Breast epithelium (tissue), 4 donors: ENCODE measurements around the gene PXDN. TPM values are rescaled to one million over a fixed set of nuclear protein-coding genes. Genes with fewer than 3 reads are reported as not detected.
A peak's percentile ranks its signal among the peaks of the same experiment; 100 is the strongest.

Experiments
- DNase-seq, 2 donors: peaks; one replicate each; pipeline ENCODE4 v3.0.0-alpha.2; 2019; ENCODE audit warnings: low spot score in 2 of 2
- H3K27ac ChIP-seq, 2 donors: fragments of 200-600 bp; sonication (generic) in 1 of 2; one replicate each; pipeline ENCODE4 v1.5.1; 2016 to 2019; ENCODE audit warnings: mild to moderate bottlenecking in 1 of 2
- H3K27me3 ChIP-seq, 2 donors: fragments of 200-600 bp; sonication (generic) in 1 of 2; one replicate each; pipeline versions ENCODE4 v1.5.1 to v1.6.0; 2017 to 2019; ENCODE audit warnings: control low read depth in 1 of 2, mild to moderate bottlenecking in 1 of 2
- H3K36me3 ChIP-seq: fragments of 200-600 bp; one replicate; pipeline ENCODE4 v1.5.1; 2019
- H3K4me1 ChIP-seq, 2 donors: fragments of 200-600 bp; sonication (generic); one replicate each; pipeline ENCODE4 v1.5.1; 2016 to 2019; ENCODE audit warnings: control low read depth in 1 of 2
- H3K4me3 ChIP-seq, 3 donors: fragments of 200-600 bp; sonication (generic); 1 replicate in 2 of 3; 2 replicates in 1 of 3; pipeline ENCODE4 v1.5.1; 2016 to 2019; ENCODE audit warnings: mild to moderate bottlenecking in 3 of 3, moderate library complexity in 2 of 3
- H3K9me3 ChIP-seq, 2 donors: fragments of 200-600 bp; sonication (generic) in 1 of 2; one replicate each; pipeline ENCODE4 v1.5.1; 2016 to 2019; ENCODE audit warnings: control low read depth in 1 of 2
- POLR2A ChIP-seq: fragments of 450-650 bp; IDR thresholded peaks from one replicate; pipeline ENCODE4 v1.6.1; 2016; ENCODE audit warnings: antibody characterized with exemption, mild to moderate bottlenecking, moderate library complexity
- POLR2AphosphoS5 ChIP-seq, 3 donors: sonication (generic); formaldehyde crosslinking; IDR thresholded peaks; one replicate each; pipeline ENCODE4 v1.6.1; 2017; ENCODE audit warnings: antibody characterized with exemption in 3 of 3
- intact Hi-C: fragments of 100-400 bp; cut with DNase I; formaldehyde crosslinking; loops from one replicate; pipeline ENCODE4 v1.15.1; 2023; ENCODE audit warnings: low total_unique reads
- total RNA-seq, 3 donors: library from RNA; depleted of rRNA; stranded (reverse); fragments of >200 nt; gene quantifications; one replicate each; pipeline ENCODE4 v1.1.0, GENCODE V29; 2016
- TF ChIP-seq, protein P1 (sequence below), 3 donors: fragments of 450-650 bp; IDR thresholded peaks; one replicate each; pipeline ENCODE4 v1.5.1; 2016 to 2017; ENCODE audit warnings: antibody characterized with exemption in 3 of 3, mild to moderate bottlenecking in 3 of 3, moderate library complexity in 3 of 3

The PXDN gene
- total RNA-seq, 3 donors from 2014 or later = 42.4 to 108 (median 64.2) TPM

DNA sequence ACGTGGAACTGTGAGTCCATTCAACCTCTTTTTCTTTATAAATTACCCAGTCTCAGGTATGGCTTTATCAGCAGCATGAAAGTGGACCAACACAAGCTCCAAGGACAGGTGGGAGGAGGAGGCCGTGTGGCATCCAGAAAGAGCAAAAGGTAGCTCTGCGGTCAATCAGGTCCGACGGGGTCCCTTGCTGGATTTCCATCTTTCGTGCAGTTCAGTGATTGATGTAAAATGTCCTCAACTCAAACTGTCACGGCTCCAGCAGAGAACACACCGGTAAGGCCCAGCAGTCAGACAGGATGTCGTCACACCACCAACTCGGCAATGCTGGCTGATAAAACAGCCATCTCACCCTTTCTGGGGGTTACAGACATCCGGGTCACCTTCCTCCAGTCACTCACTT is 123.3 kb downstream of the PXDN start:
- H3K36me3 ChIP-seq = no peaks in the 10 kb centered on the region
- no peaks in the 10 kb centered on the region for H3K9me3 ChIP-seq
- intact Hi-C loops = no loop called here
- no peak for DNase-seq
- peaks cover 5 to 6% of the 10 kb centered on the region in 2 donors for H3K4me1 ChIP-seq
- no peaks in the 10 kb centered on the region for H3K27me3 ChIP-seq
- no peak overlapping the region for H3K4me3 ChIP-seq
- no peak overlapping the region for H3K27ac ChIP-seq
- TF ChIP-seq POLR2A (no peak), POLR2AphosphoS5 (IDR thresholded peaks at IDR 0.05) (no peak)
- TF ChIP-seq, protein P1, sequence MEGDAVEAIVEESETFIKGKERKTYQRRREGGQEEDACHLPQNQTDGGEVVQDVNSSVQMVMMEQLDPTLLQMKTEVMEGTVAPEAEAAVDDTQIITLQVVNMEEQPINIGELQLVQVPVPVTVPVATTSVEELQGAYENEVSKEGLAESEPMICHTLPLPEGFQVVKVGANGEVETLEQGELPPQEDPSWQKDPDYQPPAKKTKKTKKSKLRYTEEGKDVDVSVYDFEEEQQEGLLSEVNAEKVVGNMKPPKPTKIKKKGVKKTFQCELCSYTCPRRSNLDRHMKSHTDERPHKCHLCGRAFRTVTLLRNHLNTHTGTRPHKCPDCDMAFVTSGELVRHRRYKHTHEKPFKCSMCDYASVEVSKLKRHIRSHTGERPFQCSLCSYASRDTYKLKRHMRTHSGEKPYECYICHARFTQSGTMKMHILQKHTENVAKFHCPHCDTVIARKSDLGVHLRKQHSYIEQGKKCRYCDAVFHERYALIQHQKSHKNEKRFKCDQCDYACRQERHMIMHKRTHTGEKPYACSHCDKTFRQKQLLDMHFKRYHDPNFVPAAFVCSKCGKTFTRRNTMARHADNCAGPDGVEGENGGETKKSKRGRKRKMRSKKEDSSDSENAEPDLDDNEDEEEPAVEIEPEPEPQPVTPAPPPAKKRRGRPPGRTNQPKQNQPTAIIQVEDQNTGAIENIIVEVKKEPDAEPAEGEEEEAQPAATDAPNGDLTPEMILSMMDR (IDR thresholded peaks at IDR 0.05) = no peak

DNA sequence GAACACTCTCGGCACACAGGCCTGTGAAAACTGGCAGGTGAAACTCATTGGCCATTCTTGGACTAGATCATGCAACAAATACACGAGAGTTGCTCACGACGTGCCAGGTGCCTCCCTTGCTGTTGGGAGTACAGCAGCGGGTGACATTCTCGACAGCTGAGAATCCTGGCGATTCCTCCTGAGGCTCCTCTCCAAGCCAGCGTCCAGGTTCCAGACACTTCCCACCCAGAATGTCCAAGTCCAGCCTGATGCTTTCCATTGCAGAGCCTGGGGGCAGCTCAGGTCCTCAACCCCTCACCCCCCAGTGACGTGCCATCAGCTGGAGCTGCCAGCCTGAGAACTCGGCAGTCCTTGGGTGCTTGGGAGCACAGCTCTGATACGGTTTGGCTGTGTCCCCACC is 124.2 kb downstream of the PXDN start:
- Histone ChIP-seq H3K36me3 (no peaks in the 10 kb centered on the region), H3K27ac (no peak overlapping the region), H3K9me3 (no peaks in the 10 kb centered on the region), H3K27me3 (no peaks in the 10 kb centered on the region), H3K4me1 (no peaks in the 10 kb centered on the region), H3K4me3 (no peak overlapping the region)
- TF ChIP-seq POLR2A (no peak), POLR2AphosphoS5 (IDR thresholded peaks at IDR 0.05) (no peak)
- TF ChIP-seq, protein P1 (IDR thresholded peaks at IDR 0.05) = no peak
- intact Hi-C loops = no loop called here
- no peak for DNase-seq

DNA sequence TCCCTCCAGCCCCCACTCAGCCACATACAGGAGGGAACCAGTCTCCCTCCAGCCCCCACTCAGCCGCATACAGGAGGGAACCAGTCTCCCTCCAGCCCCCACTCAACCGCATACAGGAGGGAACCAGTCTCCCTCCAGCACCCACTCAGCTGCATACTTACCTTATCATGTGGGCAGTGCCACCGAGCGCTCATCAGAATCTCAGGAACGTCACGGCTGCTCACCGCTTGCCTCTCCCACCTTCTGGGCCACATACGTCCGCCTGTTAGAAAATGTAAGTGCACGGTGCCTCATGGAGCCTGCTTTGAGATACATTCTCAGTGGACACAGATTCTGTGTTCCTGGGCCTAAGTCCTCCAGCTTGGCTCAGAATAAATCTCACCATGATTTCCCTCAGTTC is 124.8 kb downstream of the PXDN start:
- Histone ChIP-seq H3K4me1 (no peaks in the 10 kb centered on the region), H3K36me3 (no peaks in the 10 kb centered on the region), H3K9me3 (no peaks in the 10 kb centered on the region), H3K27ac (no peak overlapping the region), H3K4me3 (no peak overlapping the region), H3K27me3 (no peaks in the 10 kb centered on the region)
- DNase-seq = no peak
- TF ChIP-seq POLR2A (no peak), POLR2AphosphoS5 (IDR thresholded peaks at IDR 0.05) (no peak)
- TF ChIP-seq, protein P1 (IDR thresholded peaks at IDR 0.05) = no peak
- intact Hi-C loops = no loop called here

DNA sequence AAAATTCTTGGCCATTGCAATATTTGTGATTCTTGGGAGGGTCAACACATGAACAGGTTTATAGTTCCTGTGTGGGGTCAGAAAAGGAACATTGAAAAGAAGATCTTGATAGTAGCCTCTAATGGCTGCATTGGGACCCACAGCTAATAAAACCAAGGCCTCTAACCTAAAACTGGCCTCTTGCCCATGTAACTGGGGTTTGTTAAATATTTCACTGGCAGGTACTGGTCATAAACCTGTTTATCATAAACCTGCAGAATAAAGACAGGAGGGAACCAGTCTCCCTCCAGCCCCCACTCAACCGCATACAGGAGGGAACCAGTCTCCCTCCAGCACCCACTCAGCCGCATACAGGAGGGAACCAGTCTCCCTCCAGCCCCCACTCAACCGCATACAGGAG is 125.3 kb downstream of the PXDN start:
- Histone ChIP-seq H3K9me3 (no peaks in the 10 kb centered on the region), H3K27me3 (no peaks in the 10 kb centered on the region), H3K36me3 (no peaks in the 10 kb centered on the region), H3K27ac (no peak overlapping the region), H3K4me1 (no peaks in the 10 kb centered on the region), H3K4me3 (no peak overlapping the region)
- intact Hi-C loops = no loop called here
- DNase-seq = no peak
- no peak for TF ChIP-seq POLR2A
- TF ChIP-seq POLR2AphosphoS5 (IDR thresholded peaks at IDR 0.05) = no peak
- TF ChIP-seq, protein P1 (IDR thresholded peaks at IDR 0.05) = no peak

DNA sequence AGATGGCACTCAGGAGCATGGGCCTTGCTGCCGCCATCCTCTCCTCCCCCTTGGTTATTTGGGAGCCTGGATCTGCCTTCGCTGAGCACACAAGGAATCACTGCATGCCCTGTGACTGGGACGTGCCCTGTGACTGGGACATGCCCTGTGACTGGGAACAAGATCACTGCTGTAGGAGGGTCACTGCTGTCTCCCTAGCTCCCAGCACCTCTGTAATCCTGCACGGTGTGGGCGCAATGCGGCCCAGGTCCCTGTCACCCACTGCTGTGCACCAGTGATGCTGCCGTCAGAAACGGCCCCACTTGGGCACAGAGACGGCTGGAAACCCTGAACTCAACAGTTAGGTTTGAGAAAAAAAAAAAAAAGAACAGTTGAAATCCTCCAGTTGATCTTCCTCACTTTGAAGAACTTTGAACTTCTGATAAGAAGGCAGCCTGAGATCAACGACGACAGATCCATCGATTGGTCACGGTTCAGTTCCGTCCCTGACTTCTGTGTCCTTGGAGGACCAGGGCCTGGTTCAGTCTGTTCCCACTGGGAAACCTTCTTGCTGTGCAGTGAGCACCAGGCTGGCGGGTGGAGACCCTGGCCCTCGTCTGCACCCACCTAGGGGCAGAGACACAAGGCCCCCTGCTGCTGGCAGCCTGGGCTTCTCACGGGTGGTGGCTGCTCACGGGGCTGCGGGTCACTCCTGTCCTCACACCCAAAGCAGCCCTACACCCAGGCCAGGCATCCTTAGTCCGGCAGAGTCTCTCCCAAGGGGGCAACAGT is 125.9 kb downstream of the PXDN start:
- no peak overlapping the region for H3K4me3 ChIP-seq
- no peaks in the 10 kb centered on the region for H3K36me3 ChIP-seq
- no peaks in the 10 kb centered on the region for H3K27me3 ChIP-seq
- H3K9me3 ChIP-seq = no peaks in the 10 kb centered on the region
- DNase-seq = no peak
- no peak for TF ChIP-seq POLR2AphosphoS5 (IDR thresholded peaks at IDR 0.05)
- TF ChIP-seq POLR2A = no peak
- TF ChIP-seq, protein P1 (IDR thresholded peaks at IDR 0.05) = no peak
- H3K4me1 ChIP-seq = no peaks in the 10 kb centered on the region
- peak overlapping the region in 1 of 2 donors; percentile 68 for H3K27ac ChIP-seq
- intact Hi-C loops = no loop called here
